GM06990 (cell line): ENCODE data around the gene CACNB2.

Source experiments
- DNase-seq: peaks from one replicate; pipeline ENCODE4 v3.0.0-alpha.2; 2011; ENCODE audit not compliant: insufficient read length; ENCODE audit errors: extremely low read depth
- H3K27me3 ChIP-seq: replicated peaks from 2 replicates; pipeline ENCODE4 v1.6.0; 2011; ENCODE audit warnings: low read length; ENCODE audit not compliant: control insufficient read depth, insufficient read depth
- H3K36me3 ChIP-seq: 2 replicates; pipeline ENCODE4 v1.5.1; 2011; ENCODE audit warnings: low read length; ENCODE audit not compliant: control insufficient read depth, insufficient read depth
- H3K4me3 ChIP-seq: replicated peaks from 2 replicates; pipeline ENCODE4 v1.5.1; 2011; ENCODE audit warnings: low read depth, mild to moderate bottlenecking, control low read depth, low read length
- TF ChIP-seq, protein P1 (sequence below): IDR thresholded peaks from 2 replicates; pipeline ENCODE4 v1.5.1; 2011; ENCODE audit warnings: low read length, control low read depth, mild to moderate bottlenecking, inconsistent platforms; ENCODE audit not compliant: insufficient read depth, poor library complexity, severe bottlenecking

Gene CACNB2

DNA sequence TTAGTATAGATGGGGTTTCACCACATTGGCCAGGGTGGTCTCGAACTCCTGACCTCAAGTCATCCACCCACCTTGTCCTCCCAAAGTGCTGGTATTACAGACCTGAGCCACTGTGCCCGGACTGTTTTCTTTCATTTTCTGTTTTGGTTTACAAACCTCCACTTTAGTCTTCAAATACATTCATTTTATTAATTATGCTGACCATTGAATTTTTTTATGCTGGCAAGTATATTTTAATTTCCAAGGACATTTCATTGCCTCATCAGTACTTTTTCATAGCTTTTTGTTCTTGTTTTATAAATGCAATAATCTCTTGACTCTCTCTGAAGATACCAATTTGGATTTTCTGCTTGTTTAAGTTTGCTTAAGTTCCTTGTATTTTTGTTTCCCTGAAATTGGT, 170.5 kb downstream of the CACNB2 start:
- H3K27me3 ChIP-seq = no peaks in the 10 kb centered on the region; the same call in 1 of the 2 replicates
- H3K4me3 ChIP-seq = no peak overlapping the region
- TF ChIP-seq, protein P1, sequence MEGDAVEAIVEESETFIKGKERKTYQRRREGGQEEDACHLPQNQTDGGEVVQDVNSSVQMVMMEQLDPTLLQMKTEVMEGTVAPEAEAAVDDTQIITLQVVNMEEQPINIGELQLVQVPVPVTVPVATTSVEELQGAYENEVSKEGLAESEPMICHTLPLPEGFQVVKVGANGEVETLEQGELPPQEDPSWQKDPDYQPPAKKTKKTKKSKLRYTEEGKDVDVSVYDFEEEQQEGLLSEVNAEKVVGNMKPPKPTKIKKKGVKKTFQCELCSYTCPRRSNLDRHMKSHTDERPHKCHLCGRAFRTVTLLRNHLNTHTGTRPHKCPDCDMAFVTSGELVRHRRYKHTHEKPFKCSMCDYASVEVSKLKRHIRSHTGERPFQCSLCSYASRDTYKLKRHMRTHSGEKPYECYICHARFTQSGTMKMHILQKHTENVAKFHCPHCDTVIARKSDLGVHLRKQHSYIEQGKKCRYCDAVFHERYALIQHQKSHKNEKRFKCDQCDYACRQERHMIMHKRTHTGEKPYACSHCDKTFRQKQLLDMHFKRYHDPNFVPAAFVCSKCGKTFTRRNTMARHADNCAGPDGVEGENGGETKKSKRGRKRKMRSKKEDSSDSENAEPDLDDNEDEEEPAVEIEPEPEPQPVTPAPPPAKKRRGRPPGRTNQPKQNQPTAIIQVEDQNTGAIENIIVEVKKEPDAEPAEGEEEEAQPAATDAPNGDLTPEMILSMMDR = no peak
- no peak for DNase-seq
- no peaks in the 10 kb centered on the region for H3K36me3 ChIP-seq

DNA sequence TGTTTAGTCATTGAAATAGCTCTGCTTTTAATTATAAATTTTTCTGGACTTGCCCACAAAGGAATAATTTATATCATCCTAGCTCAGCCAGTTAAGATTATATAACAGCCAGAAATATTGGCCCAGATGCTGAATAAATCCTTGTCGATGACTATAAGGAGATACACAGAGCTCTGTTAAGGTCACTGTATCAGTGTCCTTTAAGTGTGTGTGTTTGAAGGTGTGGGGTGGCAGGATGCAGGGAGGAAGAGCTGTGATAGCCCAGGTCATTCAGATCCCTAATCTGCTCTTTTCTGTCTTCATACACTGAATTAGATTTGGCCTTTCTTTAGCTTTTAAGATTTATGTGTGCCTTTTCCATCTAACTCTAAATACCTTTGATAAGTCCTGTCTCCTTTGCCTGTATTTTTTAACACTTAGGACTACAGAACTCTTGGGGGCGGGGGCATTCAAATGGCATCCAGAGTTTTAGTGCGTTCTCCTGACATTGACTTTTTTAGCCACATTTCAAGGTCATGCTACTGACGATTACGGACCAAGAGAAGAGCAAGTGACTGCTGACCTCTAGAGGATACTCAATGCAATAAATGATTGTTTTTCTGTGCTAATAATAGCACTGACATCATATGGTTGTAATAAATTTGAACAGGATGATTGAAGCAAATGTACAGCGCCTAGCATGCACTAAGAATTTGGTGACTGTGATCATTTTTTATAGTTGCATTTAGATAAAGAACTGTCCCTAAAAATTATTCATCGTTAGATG, 172.3 kb downstream of the CACNB2 start:
- Histone ChIP-seq H3K36me3 (no peaks in the 10 kb centered on the region), H3K27me3 (no peaks in the 10 kb centered on the region; the same call in 1 of the 2 replicates), H3K4me3 (no peak overlapping the region)
- TF ChIP-seq, protein P1 = peak; percentile 46
- no peak for DNase-seq

DNA sequence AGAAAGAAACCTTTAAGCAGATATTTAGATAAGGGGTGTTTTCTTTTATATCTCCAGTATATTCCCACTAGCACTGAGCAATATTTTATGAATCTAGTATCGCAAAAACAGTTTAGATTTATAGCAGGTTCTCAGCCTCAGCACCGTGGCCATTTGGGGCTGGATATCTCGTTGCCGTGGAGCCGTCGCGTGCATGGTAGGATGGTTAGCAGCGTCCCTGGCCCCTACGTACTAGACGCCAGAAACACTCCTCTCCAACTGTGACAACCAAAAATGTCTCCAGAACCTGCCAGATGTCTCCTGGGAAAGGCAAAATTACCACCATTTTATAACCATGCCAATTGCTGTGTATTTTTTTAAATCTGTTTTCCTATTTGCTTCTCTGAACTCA, 172.9 kb downstream of the CACNB2 start:
- TF ChIP-seq, protein P1 = no peak
- Histone ChIP-seq H3K27me3 (no peaks in the 10 kb centered on the region; the same call in 1 of the 2 replicates), H3K36me3 (no peaks in the 10 kb centered on the region), H3K4me3 (no peak overlapping the region)
- DNase-seq = no peak

DNA sequence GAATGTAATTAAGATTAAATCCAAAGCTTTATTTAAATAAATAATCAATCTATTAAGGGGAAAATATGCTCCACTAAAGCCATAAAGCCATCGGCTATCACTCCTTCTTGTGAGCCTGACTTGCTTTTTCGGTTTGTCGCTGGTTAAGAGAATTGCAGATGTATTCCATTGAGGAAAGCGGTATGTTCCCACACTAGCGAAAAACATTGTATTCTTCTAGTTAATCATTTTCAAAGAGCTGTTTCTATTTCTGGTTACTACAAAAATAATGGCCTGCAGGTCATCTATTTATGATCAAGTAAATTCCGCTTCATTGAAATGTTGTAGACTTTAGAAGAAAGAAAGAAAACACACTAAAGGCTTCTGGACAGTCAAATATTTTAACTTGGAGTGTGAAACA, 173.4 kb downstream of the CACNB2 start:
- Histone ChIP-seq H3K36me3 (no peaks in the 10 kb centered on the region), H3K27me3 (no peaks in the 10 kb centered on the region; the same call in 1 of the 2 replicates), H3K4me3 (no peak overlapping the region)
- TF ChIP-seq, protein P1 = no peak
- DNase-seq = no peak

DNA sequence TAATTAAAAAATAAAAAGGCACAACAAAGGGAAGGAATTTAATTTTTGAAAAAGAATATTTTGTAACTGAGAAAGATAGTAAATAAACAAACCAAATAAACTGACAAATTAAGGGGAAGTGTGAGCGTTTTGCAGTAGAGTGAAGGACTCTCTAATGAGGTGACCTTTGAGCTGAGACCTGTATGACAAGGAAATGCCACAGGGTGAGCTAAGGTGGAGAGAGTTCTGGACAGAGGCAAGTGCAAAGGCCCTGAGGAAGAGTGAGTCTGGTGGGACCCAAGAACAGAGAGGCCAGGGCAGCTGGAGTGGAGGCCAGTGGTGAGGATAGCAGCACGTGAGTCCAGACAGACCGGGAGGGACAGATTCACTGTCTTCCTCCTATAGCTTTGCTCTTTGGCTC, 179.4 kb downstream of the CACNB2 start:
- Histone ChIP-seq H3K36me3 (no peaks in the 10 kb centered on the region), H3K4me3 (no peak overlapping the region), H3K27me3 (no peaks in the 10 kb centered on the region)
- TF ChIP-seq, protein P1 = no peak
- DNase-seq = no peak
